SH-SY5Y (cell line): ENCODE results near the gene NFKB1.

Source experiments
- GATA2 ChIP-seq: IDR thresholded peaks from 2 replicates; pipeline ENCODE4 v1.6.1; 2011; ENCODE audit warnings: mild to moderate bottlenecking, low read depth, low read length
- GATA3 ChIP-seq: IDR thresholded peaks from 2 replicates; pipeline ENCODE4 v1.6.1; 2011; ENCODE audit warnings: low read depth, mild to moderate bottlenecking, low read length, moderate library complexity

Gene NFKB1, protein sequence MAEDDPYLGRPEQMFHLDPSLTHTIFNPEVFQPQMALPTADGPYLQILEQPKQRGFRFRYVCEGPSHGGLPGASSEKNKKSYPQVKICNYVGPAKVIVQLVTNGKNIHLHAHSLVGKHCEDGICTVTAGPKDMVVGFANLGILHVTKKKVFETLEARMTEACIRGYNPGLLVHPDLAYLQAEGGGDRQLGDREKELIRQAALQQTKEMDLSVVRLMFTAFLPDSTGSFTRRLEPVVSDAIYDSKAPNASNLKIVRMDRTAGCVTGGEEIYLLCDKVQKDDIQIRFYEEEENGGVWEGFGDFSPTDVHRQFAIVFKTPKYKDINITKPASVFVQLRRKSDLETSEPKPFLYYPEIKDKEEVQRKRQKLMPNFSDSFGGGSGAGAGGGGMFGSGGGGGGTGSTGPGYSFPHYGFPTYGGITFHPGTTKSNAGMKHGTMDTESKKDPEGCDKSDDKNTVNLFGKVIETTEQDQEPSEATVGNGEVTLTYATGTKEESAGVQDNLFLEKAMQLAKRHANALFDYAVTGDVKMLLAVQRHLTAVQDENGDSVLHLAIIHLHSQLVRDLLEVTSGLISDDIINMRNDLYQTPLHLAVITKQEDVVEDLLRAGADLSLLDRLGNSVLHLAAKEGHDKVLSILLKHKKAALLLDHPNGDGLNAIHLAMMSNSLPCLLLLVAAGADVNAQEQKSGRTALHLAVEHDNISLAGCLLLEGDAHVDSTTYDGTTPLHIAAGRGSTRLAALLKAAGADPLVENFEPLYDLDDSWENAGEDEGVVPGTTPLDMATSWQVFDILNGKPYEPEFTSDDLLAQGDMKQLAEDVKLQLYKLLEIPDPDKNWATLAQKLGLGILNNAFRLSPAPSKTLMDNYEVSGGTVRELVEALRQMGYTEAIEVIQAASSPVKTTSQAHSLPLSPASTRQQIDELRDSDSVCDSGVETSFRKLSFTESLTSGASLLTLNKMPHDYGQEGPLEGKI

DNA sequence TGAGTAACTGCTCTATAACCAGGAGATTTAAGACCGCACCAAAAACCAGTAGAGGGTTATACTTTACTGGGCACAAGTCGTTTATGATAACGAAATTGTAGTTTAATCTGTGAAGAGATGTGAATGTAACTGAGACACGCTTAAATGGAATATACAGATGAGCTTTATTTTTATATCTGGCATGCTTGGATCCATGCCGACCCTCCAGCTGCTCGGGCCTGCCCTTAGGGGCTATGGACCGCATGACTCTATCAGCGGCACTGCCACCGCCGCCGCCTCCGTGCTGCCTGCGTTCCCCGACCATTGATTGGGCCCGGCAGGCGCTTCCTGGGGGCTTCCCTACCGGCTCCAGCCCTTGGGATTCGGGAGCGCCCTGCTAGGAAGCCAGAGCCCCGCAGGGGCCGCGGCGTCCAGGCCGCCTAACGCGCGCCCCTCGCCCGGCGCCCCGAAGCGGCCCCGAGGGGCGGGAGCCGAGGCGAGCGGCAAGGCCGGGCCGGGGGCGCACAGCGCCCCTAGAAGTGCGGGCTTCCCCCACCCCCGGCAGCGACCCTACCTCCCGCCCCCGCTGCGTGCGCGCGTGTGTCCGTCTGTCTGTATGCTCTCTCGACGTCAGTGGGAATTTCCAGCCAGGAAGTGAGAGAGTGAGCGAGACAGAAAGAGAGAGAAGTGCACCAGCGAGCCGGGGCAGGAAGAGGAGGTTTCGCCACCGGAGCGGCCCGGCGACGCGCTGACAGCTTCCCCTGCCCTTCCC, at the start of gene NFKB1:
Gene NFKB1, plus strand, starts transcription at position 664 of the 751 bp plus-strand sequence. CDS start 24,160 bp downstream, outside the sequence.
- TF ChIP-seq GATA2: no peak
- no peak for TF ChIP-seq GATA3

DNA sequence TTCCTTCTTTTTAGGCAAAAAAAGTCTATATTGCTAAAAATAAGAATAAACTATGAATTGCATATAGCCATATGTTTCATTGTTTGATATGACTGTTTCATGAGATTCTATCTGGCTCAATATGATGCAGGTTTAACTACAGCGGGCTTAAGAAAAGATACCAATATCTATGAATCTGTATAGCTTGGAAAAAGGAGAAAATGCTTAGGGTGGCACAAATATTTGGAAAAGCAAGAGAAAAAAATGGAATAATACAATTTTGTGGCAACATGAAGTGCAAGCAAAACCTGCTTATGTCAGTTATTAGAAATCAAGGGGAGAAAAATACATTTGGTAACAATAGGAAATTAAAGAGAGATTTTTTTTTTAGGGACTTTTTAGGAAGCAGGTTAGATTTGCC, 48.3 kb upstream of the NFKB1 start:
- TF ChIP-seq GATA3 (no peak), GATA2 (no peak)

DNA sequence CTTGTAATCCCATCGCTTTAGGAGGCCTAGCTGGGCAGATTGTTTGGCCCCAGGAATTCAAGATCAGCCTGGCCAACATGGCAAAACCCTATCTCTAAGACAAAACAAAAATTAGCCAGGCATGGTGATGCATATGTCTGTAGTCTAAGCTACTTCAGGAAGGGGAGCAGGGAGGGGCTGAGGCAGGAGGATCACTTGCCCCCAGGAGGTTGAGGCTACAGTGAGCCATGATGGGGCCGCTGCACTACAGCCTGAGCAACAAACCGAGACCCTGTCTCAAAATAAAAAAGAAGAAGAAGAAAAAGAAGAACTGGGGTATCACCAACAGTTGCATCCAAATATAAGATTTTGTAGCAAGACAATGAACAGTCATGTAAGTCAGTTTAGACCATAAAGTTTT, 47.3 kb upstream of the NFKB1 start:
- no peak for TF ChIP-seq GATA3
- no peak for TF ChIP-seq GATA2

DNA sequence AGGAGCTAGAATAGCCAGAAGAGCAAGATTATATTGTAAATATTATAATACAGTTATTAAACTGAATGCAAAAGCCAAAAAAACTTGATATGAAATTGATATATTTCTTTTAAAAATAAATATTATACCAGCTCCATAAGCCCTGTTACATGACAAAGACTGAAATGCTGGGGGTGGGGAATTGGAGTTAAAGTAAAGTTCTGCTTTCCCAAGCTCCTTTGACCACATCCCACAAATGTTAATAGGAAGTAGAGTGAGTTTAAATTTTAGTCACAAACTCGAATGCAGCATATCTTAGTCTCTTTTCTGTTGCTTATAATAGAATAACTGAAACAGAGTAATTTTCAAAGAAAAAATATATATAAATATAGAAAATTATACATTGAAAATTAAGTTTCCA, 46.9 kb upstream of the NFKB1 start:
- no peak for TF ChIP-seq GATA3
- TF ChIP-seq GATA2: no peak

DNA sequence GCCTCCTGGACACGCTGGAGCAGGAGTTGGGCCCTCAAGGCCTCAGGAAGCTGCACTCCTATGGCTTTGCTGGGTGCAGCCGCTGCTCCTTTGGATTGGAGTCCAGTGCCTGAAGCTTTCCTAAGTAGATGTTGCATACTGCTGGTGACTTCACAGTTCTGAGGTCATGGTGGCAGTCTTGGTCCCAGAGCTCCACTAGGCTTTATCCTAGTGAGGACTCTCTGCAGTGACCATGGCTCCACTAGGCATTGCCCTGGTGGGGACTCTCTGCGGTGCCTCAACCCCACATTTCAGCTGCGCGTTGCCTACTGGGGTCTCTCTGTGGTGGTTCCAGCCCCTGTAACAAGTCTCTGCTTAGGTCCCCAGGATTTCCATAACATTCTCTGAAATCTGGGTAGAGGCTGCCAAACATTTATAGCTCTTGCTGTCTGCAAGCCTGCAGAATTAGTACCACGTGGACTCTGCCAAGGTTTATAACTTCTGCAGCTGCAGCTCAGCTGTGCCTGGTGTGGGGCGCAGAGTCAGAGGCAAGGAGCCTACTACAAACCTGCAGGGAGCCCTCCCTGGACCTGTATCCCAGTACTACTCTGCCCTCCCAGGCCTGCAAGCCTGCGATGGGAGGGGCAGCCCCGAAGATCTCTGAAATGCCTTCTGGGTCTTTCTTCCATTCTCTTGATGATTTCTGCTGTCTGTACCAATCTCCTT, 46.0 kb upstream of the NFKB1 start:
- TF ChIP-seq GATA3 (no peak), GATA2 (no peak)

DNA sequence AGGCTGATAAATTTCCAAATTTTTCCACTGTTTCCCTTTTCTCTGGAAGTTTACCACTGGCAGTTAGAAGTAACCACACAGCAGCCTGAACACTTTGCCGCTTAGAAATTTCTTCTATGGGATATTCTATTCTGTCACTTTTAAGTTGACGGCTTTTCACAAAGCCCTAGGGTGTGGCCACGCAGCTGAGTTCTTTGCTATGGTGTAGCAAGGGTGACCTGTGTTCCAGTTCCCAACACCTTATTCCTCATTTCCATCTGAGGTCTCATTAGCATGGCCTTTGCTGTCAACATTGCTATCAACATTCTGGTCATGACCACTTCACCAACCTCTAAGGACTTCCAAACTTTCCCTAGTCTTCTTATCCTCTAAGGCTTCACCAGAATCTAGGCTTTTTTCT, 45.4 kb upstream of the NFKB1 start:
- TF ChIP-seq GATA2 (no peak), GATA3 (no peak)

DNA sequence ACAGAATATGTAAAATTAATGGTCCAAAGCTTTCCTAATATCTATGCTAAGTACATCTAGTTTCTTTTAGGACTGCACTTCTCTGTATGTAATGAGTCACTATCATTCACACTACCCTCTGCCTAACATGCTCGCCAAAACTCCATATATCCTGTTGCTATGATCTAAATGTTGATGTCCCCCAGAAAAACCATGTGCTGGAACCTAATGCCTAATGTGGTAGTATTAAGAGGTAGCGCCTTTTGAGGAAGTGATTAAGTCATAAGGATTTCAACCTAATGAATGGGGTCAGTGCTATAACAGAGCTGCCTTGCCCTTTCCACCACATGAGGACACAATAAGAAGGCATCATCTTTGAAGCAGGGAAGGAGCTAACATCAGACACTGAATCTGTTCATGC, 34.9 kb upstream of the NFKB1 start:
- TF ChIP-seq GATA2 (no peak), GATA3 (no peak)

DNA sequence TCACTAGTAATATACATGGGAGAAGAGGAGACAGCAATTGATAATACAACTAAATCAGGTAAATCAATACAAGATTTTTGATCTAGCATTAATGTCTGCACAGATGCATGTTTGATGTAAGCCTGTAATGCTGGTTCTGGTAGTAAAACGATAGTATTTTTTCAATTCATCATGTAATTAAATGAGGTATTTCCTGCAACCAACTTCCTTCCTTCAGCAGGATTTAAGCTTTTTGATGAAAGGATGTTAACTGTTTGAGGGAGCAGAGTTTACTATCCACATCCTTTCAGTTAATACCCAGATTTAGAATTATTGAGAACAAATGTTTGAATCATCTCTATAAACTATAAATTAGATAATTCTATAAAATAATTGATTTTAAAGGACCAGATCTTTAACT, 31.4 kb upstream of the NFKB1 start:
- no peak for TF ChIP-seq GATA2

DNA sequence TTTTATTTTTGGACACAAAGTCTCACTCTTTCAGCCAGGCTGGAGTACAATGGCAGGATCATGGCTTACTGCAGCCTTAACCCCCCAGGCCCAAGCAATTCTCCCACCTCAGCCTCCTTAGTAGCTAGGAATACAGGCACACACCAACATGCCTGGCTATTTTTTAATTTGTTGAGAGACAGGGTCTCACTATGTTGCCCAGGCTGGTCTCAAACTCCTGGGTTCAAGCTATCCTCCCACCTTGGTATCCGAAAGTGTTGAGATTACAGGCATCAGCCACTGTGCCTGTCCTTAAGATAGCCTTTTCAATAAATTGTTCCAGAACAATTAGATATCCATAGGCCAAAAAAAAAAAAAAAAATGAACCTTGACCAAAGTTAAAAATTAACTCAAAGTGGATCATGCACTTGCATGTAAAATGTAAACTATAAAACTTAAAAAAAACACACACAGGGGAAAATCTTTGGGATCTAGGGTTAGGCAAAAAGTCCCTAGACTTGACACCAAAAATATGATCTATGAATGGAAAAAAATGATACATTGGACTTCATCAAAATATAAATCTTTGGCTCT, 28.6 kb upstream of the NFKB1 start:
- TF ChIP-seq GATA2 (no peak), GATA3 (no peak)

DNA sequence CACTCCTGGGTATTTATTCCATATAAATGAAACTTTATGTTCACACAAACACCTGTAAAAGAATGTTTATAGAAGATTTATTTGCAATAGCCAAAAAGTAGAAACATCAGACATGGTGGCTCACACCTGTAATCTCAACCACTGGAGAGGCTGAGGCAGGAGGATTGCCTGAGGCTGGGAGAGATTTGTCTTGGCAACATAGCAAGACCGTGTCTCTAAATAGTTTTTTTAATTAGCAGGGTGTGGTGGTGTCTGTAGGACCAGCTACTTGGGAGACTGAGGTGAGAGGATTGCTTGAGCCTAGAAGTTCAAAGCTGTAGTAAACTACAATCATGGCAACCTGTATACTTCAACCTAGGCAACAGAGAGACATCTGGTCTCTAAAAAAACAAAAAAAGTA, 27.7 kb upstream of the NFKB1 start:
- TF ChIP-seq GATA3 (no peak), GATA2 (no peak)

DNA sequence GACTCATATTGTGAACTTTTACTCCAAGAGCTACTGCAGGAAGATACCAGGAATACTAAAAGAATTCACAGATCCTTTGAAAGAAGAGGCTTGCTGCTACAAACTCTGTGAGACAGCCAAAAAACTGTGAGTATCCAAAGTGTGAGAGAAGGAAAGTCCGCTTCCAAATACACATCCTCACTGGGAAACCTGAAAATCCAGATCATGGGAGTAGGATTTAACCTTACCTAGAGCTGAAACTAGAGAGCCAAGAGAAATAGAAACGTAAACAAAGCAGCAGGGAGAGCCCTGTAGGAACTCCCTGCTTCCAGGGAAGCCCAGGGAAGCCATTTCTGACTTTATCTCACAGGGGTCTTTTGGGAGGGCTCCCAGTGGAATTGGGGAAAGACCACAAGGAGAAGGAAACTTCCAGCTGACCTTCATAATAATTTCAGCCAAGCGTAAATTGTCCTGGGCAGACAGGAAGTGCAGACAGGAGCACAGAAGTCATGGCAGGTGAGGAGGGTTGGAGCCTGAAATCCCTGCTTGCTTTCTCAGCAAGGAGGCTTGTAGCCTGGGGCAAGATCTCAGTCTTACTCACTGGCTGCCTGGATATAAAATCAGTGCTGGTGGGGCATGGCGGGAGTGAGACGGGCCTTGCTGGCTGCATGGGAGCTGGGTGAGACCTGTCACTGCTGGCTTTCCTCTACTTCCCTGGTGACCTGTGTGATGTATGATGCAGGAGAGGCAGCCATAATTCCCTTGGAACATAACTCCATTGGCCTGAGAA, 26.2 kb upstream of the NFKB1 start:
- TF ChIP-seq GATA3 (no peak), GATA2 (no peak)

DNA sequence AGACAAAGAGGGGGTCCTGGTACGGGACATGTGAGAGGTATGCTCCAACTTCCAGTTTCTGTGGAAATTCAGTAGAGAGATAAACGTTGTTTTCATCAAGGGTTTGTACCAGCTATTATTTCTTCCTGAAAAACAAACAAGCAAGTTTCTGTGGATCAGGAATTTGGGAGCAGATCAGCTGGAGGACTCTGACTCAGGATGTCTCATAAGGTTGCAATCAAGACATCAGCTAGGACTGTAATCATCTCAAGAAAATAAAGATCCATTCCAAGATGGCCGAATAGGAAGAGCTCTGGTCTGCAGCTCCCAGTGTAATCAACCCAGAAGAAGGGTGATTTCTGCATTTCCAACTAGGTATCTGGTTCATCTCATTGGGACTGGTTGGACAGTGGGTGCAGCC, 23.5 kb upstream of the NFKB1 start:
- TF ChIP-seq GATA2: no peak

DNA sequence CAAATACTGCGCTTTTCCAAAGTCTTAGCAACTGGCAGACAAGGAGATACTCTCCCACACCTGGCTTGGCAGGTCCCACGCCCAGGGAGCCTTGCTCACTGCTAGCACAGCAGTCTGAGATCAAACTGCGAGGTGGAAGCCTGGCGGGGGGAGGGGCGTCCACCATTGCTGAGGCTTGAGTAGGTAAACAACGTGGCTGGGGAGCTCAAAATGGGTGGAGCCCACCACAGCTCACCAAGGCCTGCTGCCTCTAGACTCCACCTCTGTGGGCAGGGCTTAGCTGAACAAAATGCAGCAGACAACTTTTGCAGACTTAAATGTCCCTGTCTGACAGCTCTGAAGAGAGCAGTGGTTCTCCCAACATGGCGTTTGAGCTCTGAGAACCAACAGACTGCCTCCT, 23.0 kb upstream of the NFKB1 start:
- TF ChIP-seq GATA3: no peak
- TF ChIP-seq GATA2: no peak

DNA sequence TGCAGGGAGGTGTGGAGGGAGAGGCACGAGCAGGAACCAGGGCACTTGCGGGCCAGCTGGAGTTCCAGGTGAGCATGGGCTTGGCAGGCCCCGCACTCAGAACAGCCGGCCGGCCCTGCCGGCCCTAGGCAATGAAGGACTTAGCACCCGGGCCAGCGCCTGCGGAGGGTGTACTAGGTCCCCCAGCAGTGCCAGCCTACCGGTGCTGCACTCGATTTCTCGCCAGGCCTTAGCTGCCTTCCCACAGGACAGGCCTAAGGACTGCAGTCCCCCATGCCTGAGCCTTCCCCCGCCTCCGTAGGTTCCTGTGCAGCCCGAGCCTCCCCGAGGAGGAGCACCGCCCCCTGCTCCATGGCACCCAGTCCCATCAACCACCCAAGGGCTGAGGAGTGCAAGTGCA, 18.0 kb upstream of the NFKB1 start:
- TF ChIP-seq GATA2: no peak
- TF ChIP-seq GATA3: no peak
